AG20443 (cell line): ENCODE data around the gene MCCC1.
"Not testable (repeated sequence)": the region's sequence is repeated elsewhere in the genome, so short reads cannot be mapped to it uniquely, and the experiment has no call there.

Experiments
- DNase-seq: peaks from one replicate; pipeline ENCODE4 v3.0.0; 2012; ENCODE audit warnings: low spot score, mixed read lengths

MCCC1 gene

GRCh38 chr3:183099026-183099837 lies at the start of gene MCCC1:
Gene MCCC1, minus strand, starts transcription at chr3:183099496. Its CDS starts 56 bp downstream, at chr3:183099440.
- peak; percentile 98 for DNase-seq

DNA sequence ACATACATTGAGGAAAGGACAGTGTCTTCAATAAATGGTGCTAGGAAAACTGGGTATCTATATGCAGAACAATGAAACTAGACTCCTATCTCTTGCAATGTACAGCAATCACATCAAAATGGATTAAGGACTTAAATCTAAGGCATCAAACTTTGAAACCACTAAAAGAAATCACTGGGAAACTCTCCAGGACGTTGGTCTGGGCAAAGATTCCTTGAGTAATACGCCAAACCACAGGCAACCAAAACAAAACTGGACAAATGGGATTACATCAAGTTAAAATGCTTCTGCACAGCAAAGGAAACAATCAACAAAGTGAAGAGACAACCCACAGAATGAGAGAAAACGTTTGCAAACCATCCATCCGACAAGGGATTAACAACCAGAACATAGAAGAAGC lies 48.8 kb upstream of the MCCC1 start:
- no peak for DNase-seq

DNA sequence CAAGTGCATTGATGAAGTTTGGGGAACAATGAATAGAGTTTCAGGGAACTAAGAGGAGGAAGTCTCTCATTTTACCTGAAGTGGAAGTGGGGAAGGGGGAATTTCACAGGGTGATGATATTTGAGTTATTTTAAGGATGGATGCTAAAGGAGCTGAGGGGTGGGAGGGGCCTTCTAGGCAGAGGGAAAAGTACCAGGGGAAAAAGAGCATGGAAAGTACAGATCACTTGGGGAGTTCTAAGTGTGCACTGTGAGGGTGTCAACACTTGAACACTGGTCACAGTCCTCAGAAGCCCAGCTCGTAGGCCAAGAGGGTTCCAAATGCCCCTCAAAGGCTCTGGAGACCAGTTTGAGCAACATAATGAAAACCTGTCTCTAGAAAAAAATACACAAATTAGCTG lies 45.1 kb upstream of the MCCC1 start:
- DNase-seq: no peak

- no peak for DNase-seq
Measured at GRCh38 chr3:183142199-183142598, 42.9 kb upstream of the MCCC1 start.

DNA sequence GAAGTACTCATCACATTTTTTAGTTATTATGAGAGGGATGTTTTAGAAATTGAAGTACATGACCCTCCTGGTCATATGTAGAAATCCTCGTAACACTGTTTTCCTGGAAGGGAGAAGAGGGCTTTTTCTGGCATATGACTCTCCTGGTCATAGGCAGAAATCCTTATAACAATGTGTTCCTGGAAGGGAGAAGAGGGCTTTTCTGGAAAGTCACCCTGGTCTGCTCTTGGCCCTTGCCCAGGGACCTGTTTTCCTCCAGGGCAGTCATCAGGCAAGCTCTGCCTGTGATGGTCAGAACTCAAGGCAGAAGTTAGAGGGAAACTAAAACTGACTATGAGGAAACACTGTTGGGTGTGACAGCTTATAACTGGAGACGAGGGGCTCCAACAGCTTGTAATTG lies 35.5 kb upstream of the MCCC1 start:
- no peak for DNase-seq

DNA sequence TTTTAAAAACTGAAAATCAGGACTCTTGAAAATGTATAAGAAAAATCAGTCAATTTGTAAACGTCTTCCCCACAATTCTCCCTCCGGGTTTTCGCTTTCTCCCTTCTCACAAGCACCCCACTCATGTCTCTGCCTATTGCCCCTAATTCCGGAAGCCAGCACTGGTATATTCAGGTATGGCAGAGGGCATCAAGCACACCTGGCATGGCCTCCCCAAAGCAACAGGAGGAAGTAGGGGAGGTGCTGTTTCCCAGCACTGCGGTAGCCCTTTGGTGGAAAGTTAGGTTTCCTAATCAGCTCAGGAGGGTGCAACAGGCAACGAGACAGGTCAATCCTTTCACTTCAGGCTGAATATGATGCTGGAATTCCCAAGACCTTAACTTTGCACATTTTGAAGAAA lies 33.1 kb upstream of the MCCC1 start:
- no peak for DNase-seq

- no peak for DNase-seq
Measured at GRCh38 chr3:183131735-183132134, 32.4 kb upstream of the MCCC1 start.

GRCh38 chr3:183131186-183131725 lies 32.0 kb upstream of the MCCC1 start:
- no peak for DNase-seq

DNA sequence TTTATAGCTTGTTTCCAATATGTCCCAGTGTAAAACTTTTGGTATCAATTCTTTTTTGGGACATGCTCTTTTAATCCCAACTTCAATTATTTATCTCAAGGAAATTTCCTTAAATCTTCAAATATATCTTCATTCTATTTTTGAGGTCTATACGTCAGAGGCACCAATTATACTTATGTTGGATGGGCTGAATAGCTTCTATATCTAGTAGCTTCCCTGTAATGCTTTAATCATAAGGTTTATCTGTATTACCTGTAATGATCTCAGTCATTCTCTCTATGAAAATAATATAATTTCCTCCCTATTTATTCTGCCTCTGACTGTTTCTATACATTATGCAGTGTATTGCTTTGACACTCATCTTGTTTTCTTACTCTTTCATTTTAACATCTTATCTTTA lies 29.9 kb upstream of the MCCC1 start:
- DNase-seq: no peak

DNA sequence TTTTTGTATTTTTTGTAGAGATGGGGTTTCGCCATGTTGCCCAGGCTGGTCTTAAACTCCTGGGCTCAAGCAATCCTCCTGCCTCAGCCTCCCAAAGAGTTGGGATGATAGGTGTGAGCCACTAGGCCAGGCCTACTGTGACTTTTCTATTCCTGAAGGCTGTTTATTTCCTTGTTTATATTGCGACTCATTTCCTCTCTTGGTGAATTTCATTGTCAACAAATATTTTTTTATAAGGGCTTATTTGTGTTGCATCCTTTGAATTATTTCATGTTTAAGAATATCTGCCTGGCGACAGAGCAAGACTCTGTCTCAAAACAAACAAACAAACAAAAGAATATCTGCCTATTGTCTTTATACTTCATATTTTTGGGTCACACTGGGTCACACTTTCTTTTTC lies 29.4 kb upstream of the MCCC1 start:
- no peak for DNase-seq

DNA sequence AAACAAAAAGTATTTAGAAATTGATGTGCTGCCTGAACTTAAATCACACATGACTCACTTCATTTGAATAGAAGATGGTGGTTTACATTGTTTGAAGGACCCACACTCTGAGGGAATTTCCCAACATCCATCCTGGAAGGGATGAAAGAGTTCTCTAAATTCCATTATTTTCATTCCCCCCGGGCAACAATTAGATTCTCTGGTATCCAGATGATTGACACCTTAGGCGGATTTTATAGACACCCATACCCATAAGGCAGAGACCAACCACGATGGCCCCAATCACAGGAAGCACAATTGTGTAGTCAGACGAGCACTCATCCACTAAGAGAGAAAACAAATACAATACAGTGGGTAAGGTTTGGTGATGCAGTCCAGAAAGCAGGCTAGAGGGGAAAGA lies 24.6 kb upstream of the MCCC1 start:
- DNase-seq: no peak

GRCh38 chr3:183122257-183122932 lies 23.1 kb upstream of the MCCC1 start:
- DNase-seq: peak; percentile 69

DNA sequence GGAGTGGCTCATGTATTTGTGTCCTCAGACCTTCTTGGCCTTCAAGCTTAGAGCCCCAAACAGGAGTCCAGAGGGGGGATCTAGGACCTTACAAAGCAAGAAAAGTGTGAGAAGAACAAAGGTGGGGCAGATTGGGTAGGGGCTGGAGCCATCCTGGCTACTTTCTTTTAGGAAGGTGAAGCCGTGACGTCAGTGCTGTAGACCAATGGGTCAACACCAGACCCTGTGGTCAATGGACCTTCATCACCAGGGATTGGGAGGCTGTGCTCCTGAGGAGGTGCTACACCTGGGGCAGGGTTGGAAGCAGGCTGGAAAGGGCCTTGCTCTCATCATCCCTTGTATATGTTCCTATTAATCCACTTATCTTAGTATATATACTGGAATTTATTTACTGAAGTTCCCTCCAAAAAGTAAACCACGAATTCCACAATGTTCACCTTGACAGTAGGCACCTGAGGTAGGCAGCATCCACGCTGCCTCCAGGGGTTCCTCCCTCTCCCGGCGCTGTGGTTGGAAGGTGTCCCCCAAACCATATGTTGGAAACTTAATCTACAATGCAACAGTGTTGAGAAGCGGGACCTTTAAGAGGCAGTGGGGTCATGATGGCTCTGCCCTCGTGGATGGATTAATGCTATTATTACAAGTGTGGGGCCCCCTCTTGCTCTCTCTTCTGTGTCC lies 21.4 kb upstream of the MCCC1 start:
- DNase-seq: no peak

GRCh38 chr3:183117056-183117455 lies 17.8 kb upstream of the MCCC1 start:
- no peak for DNase-seq

DNA sequence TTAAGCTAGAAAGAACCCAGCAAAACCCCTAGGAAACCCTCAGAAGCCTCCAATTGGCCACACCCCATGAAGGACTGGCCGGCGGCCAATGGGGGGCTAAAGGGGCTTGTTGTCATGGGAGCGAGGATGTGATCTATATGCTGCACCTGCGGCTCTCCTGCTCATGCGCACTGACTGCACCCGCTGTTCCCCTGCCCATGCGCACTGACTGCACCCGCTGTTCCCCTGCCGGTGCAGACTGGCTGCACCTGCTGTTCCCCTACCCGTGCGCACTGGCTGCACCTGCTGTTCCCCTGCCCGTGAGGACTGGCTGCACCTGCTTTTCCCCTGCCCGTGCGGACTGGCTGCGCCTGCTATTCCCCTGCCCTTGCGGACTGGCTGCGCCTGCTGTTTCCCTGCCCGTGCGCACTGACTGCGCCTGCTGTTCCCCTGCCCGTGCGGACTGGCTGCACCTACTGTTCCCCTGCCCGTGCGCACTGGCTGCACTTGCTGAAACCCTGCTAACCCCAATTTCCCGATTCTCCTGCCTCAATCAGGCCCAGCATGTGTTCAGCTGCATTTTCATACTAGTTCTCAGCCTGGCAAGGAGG lies 16.8 kb upstream of the MCCC1 start:
- DNase-seq: no peak

DNA sequence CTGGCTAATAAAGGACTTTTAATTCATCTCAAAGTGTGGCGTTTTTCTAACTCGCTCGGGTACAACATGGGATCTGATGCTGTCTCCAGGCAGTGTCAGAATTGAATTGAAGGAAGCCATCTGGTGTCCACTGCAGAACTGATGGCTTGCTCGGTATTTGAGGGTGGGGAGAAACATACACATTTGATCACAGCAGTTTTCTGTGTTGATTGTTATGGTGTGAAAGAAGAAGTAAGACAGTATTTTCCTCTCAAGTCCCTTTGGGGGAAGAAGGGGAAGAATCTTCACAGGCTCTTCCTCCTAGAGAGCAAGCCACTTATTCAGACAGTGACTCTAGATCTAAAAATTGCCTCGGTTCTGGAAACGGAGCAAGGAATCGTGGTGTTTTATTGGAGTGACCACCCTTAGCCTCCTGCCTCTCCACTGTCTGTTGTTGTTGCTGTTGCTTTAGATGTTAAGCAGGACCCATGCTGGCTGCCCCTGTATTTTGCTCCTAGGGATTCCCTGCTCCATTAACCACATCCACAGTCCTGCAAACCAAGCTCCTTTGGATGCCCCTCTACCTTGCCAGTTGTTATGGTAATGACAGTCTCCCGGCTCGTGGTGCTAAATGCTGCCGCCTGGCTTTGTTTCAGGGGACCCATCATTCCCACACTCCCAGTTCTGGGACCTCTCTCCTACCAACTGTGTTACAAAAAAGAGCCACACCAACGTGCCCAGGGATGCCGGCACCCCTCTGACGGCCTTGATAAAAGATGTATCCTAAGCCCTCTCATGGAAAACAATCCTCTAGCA lies 15.3 kb upstream of the MCCC1 start:
- no peak for DNase-seq

DNA sequence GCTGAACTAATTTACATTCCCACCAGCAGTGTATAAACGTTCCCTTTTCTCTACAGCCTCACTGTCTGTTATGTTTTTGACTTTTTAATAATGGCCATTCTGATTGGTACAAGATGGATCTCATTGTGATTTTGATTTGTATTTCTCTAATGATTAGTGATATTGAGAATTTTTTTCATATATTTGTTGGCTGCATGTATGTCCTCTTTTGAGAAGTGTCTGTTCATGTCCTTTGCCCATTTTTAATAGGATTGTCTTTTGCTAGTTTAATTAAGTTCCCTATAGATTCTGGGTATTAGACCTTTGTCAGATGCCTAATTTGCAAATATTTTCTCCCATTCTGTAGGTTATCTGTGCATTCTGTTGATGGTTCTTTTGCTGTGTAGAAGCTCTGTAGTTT lies 10.6 kb upstream of the MCCC1 start:
- not testable (repeated sequence) for DNase-seq

- DNase-seq: no peak
Measured at GRCh38 chr3:183108470-183108869, 9.2 kb upstream of the MCCC1 start.

DNA sequence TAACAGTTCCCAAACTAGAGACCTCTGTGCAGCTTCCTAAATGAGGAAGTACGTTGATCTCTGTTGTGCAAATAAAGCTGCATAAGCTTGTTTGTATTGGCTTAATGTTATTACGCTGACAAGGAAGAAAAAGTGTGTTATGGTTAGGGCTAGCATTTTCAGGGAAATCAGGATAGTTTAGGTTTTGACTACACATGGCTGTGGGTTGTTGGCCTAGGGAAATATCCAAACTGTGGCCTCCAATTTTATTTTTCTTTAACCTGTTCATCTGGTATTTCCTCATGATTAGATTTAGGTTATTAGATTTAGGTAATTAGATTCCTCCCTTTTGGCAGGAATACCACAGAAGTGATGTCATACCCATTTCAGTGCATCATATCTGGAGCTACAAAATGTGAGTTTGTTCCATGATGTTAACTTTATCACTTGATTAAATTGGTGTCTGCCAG lies 8.7 kb upstream of the MCCC1 start:
- no peak for DNase-seq

GRCh38 chr3:183107372-183107771 lies 8.1 kb upstream of the MCCC1 start:
- not testable (repeated sequence) for DNase-seq

- no peak for DNase-seq
Measured at GRCh38 chr3:183106635-183107034, 7.3 kb upstream of the MCCC1 start.
